HCT116 (cell line): ENCODE results near the gene MRPS17. TPM values are rescaled to one million over a fixed set of nuclear protein-coding genes. Genes with fewer than 3 reads are reported as not detected.

ENCODE experiments used
- ATAC-seq: fragments of 200-7000 bp; cut with Tn5 transposase; 2 replicates; pipeline ENCODE4 v1.9.1; 2020; ENCODE audit warnings: mild to moderate bottlenecking, moderate library complexity
- BruUV-seq: library from RNA; stranded (reverse); fragments of 400-500 nt; replicated peaks from 2 replicates; lab custom pipeline; 2021; lab: Mats Ljungman, UMichigan
- CTCF ChIA-PET: fragments of 300-600 bp; sonication (Branson Sonifier 250); formaldehyde crosslinking; loops from one replicate; lab custom pipeline; 2021; ENCODE audit warnings: antibody characterized with exemption; lab: Charles Lee
- POLR2A ChIA-PET: fragments of 300-600, 350-600 bp; sonication (Branson Sonifier 250); formaldehyde crosslinking; loops from one replicate; lab custom pipeline; 2021; ENCODE audit warnings: antibody characterized with exemption; lab: Charles Lee
- RAD21 ChIA-PET, 2 experiments: fragments of 300-600 bp; sonication (Branson Sonifier 250); formaldehyde crosslinking; loops; one replicate each; lab custom pipeline; 2023; ENCODE audit warnings: low total read pairs in 2 of 2; ENCODE audit not compliant: uncharacterized antibody in 2 of 2, unreplicated experiment in 2 of 2, low non-redundant PET in 1 of 2; lab: Charles Lee
- DNase-seq: peaks from one replicate; pipeline ENCODE4 v3.0.0-alpha.2; 2010; ENCODE audit warnings: low read depth, low spot score
- H2AFZ ChIP-seq: fragments of 200-600 bp; shearing (Covaris generic), sonication (generic); 2 replicates; pipeline ENCODE4 v1.6.1; 2017; ENCODE audit warnings: low read depth, mixed run types, mixed read lengths, antibody characterized with exemption, low read length; ENCODE audit not compliant: poor library complexity, severe bottlenecking
- H3K27ac ChIP-seq: 2 replicates; pipeline ENCODE4 v1.5.1; 2012; ENCODE audit warnings: low read depth, low read length
- H3K27me3 ChIP-seq: fragments of 200-600 bp; sonication (generic); 2 replicates; pipeline ENCODE4 v1.6.1; 2016; ENCODE audit warnings: mixed run types, low read length, mixed read lengths; ENCODE audit not compliant: insufficient read depth
- H3K36me3 ChIP-seq, 2 experiments: fragments of 200-500 bp in 1 of 2; fragments of 200-600 bp in 1 of 2; sonication (Bioruptor generic) in 1 of 2; sonication (generic) in 1 of 2; 2 replicates each; pipeline versions ENCODE4 v1.5.1 to v1.6.1; 2014 to 2016; ENCODE audit warnings: low read length in 2 of 2, inconsistent platforms in 1 of 2, mixed read lengths in 1 of 2, mixed run types in 1 of 2; ENCODE audit not compliant: insufficient read depth in 2 of 2, control insufficient read depth in 1 of 2
- H3K4me1 ChIP-seq, 2 experiments: fragments of 200-600 bp in 1 of 2; sonication (generic) in 1 of 2; 2 replicates each; pipeline versions ENCODE4 v1.5.1 to v1.6.1; 2012 to 2017; ENCODE audit warnings: low read length in 2 of 2, inconsistent platforms in 1 of 2, mild to moderate bottlenecking in 1 of 2, mixed read lengths in 1 of 2, mixed run types in 1 of 2, moderate library complexity in 1 of 2; ENCODE audit not compliant: insufficient read depth in 2 of 2, control insufficient read depth in 1 of 2
- H3K4me2 ChIP-seq: fragments of 200-600 bp; sonication (generic); 2 replicates; pipeline ENCODE4 v1.6.1; 2017; ENCODE audit warnings: mixed run types, low read length, mixed read lengths
- H3K4me3 ChIP-seq, 2 experiments: fragments of 200-600 bp in 1 of 2; sonication (generic) in 1 of 2; replicated peaks in 1 of 2; 2 replicates each; pipeline ENCODE4 v1.5.1; 2011 to 2016; ENCODE audit warnings: low read length in 2 of 2, control low read depth in 1 of 2, low read depth in 1 of 2, mild to moderate bottlenecking in 1 of 2, mixed read lengths in 1 of 2, mixed run types in 1 of 2
- H3K79me2 ChIP-seq: fragments of 200-600 bp; sonication (generic); 2 replicates; pipeline ENCODE4 v1.6.1; 2017; ENCODE audit warnings: mild to moderate bottlenecking, mixed run types, low read length, moderate library complexity, mixed read lengths; ENCODE audit not compliant: insufficient read depth
- H3K9ac ChIP-seq: fragments of 200-600 bp; sonication (generic); 2 replicates; pipeline ENCODE4 v1.6.1; 2016; ENCODE audit warnings: low read length, mixed read lengths
- H3K9me2 ChIP-seq: fragments of 200-600 bp; sonication (generic), shearing (Covaris generic); 2 replicates; pipeline ENCODE4 v1.6.1; 2017; ENCODE audit warnings: mixed run types, mild to moderate bottlenecking, moderate library complexity; ENCODE audit not compliant: insufficient read depth
- H3K9me3 ChIP-seq, 2 experiments: fragments of 200-500 bp in 1 of 2; fragments of 200-600 bp in 1 of 2; sonication (Bioruptor generic) in 1 of 2; sonication (generic) in 1 of 2; 2 replicates each; pipeline ENCODE4 v1.6.1; 2014 to 2017; ENCODE audit warnings: low read length in 2 of 2, mixed read lengths in 2 of 2, inconsistent platforms in 1 of 2, low read depth in 1 of 2, mild to moderate bottlenecking in 1 of 2, mixed run types in 1 of 2, moderate library complexity in 1 of 2; ENCODE audit not compliant: control insufficient read depth in 1 of 2, insufficient read depth in 1 of 2
- H4K20me1 ChIP-seq: fragments of 200-600 bp; sonication (generic), shearing (Covaris generic); 2 replicates; pipeline ENCODE4 v1.6.1; 2017; ENCODE audit warnings: mixed run types, mild to moderate bottlenecking, moderate library complexity; ENCODE audit not compliant: insufficient read depth
- ATF3 ChIP-seq: IDR thresholded peaks from 2 replicates; pipeline ENCODE4 v1.6.1; 2012
- CBX3 ChIP-seq: IDR thresholded peaks from 2 replicates; pipeline ENCODE4 v1.6.1; 2012; ENCODE audit warnings: low read depth
- CEBPB ChIP-seq: IDR thresholded peaks from 2 replicates; pipeline ENCODE4 v1.6.1; 2012; ENCODE audit warnings: low read depth
- ELF1 ChIP-seq: IDR thresholded peaks from 2 replicates; pipeline ENCODE4 v1.6.1; 2012; ENCODE audit warnings: low read depth, borderline replicate concordance
- EZH2phosphoT487 ChIP-seq: fragments of 200-600 bp; IDR thresholded peaks from 2 replicates; pipeline ENCODE4 v1.6.1; 2018; ENCODE audit warnings: antibody characterized with exemption, borderline replicate concordance
- FOSL1 ChIP-seq: IDR thresholded peaks from 2 replicates; pipeline ENCODE4 v1.6.1; 2012; ENCODE audit warnings: low read depth
- POLR2A ChIP-seq: IDR thresholded peaks from 2 replicates; pipeline ENCODE4 v1.7.0; 2011; ENCODE audit warnings: borderline replicate concordance; ENCODE audit not compliant: insufficient read depth, insufficient read length; ENCODE audit errors: extremely low read depth
- POLR2AphosphoS5 ChIP-seq: IDR thresholded peaks from 2 replicates; pipeline ENCODE4 v1.6.1; 2011; ENCODE audit warnings: mild to moderate bottlenecking, low read depth, low read length, moderate library complexity
- SIN3A ChIP-seq: IDR thresholded peaks from 2 replicates; pipeline ENCODE4 v1.6.1; 2012; ENCODE audit warnings: low read depth
- SRF ChIP-seq: IDR thresholded peaks from 2 replicates; pipeline ENCODE4 v1.6.1; 2012; ENCODE audit warnings: low read depth
- ZBTB33 ChIP-seq: IDR thresholded peaks from 2 replicates; pipeline ENCODE4 v1.6.1; 2011; ENCODE audit warnings: mild to moderate bottlenecking, low read length, moderate library complexity; ENCODE audit not compliant: insufficient replicate concordance; ENCODE audit errors: extremely low read depth
- ZNF274 ChIP-seq: fragments of 200-500 bp; sonication (Bioruptor generic); IDR thresholded peaks from 2 replicates; pipeline ENCODE4 v1.6.1; 2014; ENCODE audit warnings: mild to moderate bottlenecking, low read depth, low read length, inconsistent platforms
- intact Hi-C: fragments of 100-400 bp; cut with micrococcal nuclease; formaldehyde crosslinking; loops from 2 replicates; pipeline ENCODE4 v1.10.0; 2022
- total RNA-seq: library from RNA; stranded (reverse); gene quantifications from one replicate; pipeline ENCODE4 v1.2.1, GENCODE V29; 2021; ENCODE audit not compliant: unreplicated experiment
- TF ChIP-seq, protein P1 (sequence below): IDR thresholded peaks from 2 replicates; pipeline ENCODE4 v1.6.1; 2012
- TF ChIP-seq, protein P2 (sequence below): IDR thresholded peaks from 2 replicates; pipeline ENCODE4 v1.6.1; 2012; ENCODE audit warnings: low read depth

MRPS17 gene
- total RNA-seq, 1 experiment from 2014 or later, result 27.5 TPM

GRCh38 chr7:55951637-55952351, at the start of gene MRPS17 (continued):
- TF ChIP-seq ZBTB33 (no peak), ELF1 (no peak), FOSL1 (no peak), CBX3 (peak; percentile 58), SRF (peak; percentile 86)
- TF ChIP-seq, all 23 proteins: peak for 10

GRCh38 chr7:55903985-55904759, 47.5 kb upstream of the MRPS17 start:
- H4K20me1 ChIP-seq, result no peaks in the 10 kb centered on the region
- CTCF ChIA-PET, result no interaction called here
- H3K27ac ChIP-seq, result no peak overlapping the region
- H3K4me1 ChIP-seq, result no peaks in the 10 kb centered on the region
- POLR2A ChIA-PET, result no interaction called here
- no peaks in the 10 kb centered on the region for H3K27me3 ChIP-seq
- RAD21 ChIA-PET, result no interaction called here
- H3K4me3 ChIP-seq, result no peak overlapping the region
- intact Hi-C loops, result no loop called here
- H3K9me2 ChIP-seq, result no peaks in the 10 kb centered on the region
- H3K4me2 ChIP-seq, result no peak overlapping the region
- TF ChIP-seq POLR2A, result no peak
- TF ChIP-seq, protein P1, sequence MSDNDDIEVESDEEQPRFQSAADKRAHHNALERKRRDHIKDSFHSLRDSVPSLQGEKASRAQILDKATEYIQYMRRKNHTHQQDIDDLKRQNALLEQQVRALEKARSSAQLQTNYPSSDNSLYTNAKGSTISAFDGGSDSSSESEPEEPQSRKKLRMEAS, result no peak
- TF ChIP-seq ELF1, result no peak
- TF ChIP-seq, protein P2, sequence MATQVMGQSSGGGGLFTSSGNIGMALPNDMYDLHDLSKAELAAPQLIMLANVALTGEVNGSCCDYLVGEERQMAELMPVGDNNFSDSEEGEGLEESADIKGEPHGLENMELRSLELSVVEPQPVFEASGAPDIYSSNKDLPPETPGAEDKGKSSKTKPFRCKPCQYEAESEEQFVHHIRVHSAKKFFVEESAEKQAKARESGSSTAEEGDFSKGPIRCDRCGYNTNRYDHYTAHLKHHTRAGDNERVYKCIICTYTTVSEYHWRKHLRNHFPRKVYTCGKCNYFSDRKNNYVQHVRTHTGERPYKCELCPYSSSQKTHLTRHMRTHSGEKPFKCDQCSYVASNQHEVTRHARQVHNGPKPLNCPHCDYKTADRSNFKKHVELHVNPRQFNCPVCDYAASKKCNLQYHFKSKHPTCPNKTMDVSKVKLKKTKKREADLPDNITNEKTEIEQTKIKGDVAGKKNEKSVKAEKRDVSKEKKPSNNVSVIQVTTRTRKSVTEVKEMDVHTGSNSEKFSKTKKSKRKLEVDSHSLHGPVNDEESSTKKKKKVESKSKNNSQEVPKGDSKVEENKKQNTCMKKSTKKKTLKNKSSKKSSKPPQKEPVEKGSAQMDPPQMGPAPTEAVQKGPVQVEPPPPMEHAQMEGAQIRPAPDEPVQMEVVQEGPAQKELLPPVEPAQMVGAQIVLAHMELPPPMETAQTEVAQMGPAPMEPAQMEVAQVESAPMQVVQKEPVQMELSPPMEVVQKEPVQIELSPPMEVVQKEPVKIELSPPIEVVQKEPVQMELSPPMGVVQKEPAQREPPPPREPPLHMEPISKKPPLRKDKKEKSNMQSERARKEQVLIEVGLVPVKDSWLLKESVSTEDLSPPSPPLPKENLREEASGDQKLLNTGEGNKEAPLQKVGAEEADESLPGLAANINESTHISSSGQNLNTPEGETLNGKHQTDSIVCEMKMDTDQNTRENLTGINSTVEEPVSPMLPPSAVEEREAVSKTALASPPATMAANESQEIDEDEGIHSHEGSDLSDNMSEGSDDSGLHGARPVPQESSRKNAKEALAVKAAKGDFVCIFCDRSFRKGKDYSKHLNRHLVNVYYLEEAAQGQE, result no peak
- no peak for TF ChIP-seq EZH2phosphoT487
- TF ChIP-seq POLR2AphosphoS5, result no peak
- TF ChIP-seq CBX3, result no peak
- TF ChIP-seq ZBTB33, result no peak
- TF ChIP-seq ZNF274, result no peak
- no peak for TF ChIP-seq CEBPB
- TF ChIP-seq SIN3A, result no peak
- no peak for TF ChIP-seq ATF3
- ATAC-seq (no peak), DNase-seq (no peak)
- no peak overlapping the region for H2AFZ ChIP-seq
- H3K9ac ChIP-seq, result no peak overlapping the region
- H3K9me3 ChIP-seq, result no peaks in the 10 kb centered on the region
- no peaks in the 10 kb centered on the region for H3K79me2 ChIP-seq
- no peaks in the 10 kb centered on the region for H3K36me3 ChIP-seq
- BruUV-seq, result no TSS peak
